Measurements from ENCODE around the gene TRPM2.

GRCh38 chr21:44400791-44401385, 47.5 kb downstream of the TRPM2 start:
- TF ChIP-seq JUN (IDR thresholded peaks at IDR 0.05; ENCODE audit: low read depth, low read length) (no peak), POLR2A (IDR thresholded peaks at IDR 0.05; ENCODE audit: control extremely low read depth in 1 of 2, low read depth in 2 of 2, low read length in 2 of 2) (no peak), RAD21 (IDR thresholded peaks at IDR 0.05 in 1 of 2, conservative IDR thresholded peaks at IDR 0.05 in 1 of 2; ENCODE audit: low read depth in 2 of 2, low read length in 2 of 2) (no peak), EZH2 (IDR thresholded peaks at IDR 0.05; ENCODE audit: low read depth, low read length, severe bottlenecking) (no peak)

Measured in H1 (cell line).